ENCODE measurements around the gene MGRN1.

Gene MGRN1

DNA sequence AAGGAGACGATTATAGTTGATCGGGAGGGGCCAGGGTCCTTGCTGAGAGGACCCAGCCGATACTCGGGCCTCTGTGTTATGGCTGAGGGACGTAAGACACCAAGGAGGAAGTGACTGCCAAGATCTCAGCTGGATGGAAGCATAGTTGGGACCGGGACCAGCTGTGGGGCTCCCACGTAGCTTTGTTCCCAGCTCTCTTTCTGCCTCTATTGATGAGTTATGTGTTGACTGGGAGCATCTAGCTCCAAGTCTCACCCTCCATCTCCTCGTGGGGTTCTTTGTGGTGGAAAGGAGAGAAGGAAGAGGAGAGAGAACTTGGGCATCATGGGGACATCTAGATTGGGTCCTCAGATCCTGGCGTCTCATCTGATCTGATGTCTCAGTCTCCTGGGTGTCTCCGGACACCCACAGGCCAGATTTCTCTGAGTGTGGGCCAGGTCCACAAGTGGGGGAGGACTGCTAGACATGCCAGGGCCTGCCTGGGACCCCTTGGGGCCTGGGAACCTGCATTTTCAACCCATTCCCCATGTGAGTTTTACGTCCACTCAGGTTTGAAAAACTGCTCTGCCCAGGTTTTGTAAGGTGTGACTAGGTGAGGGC is 1.0 kb downstream of the MGRN1 start:
- no peak for DNase-seq

- no peak for DNase-seq
These were observed 1.8 kb downstream of the MGRN1 start for GRCh38 chr16:4626396-4626795.

- no peak for DNase-seq
These were observed 3.7 kb downstream of the MGRN1 start for GRCh38 chr16:4628283-4628682.

GRCh38 chr16:4631444-4631843 is 6.8 kb downstream of the MGRN1 start:
- no peak for DNase-seq

DNA sequence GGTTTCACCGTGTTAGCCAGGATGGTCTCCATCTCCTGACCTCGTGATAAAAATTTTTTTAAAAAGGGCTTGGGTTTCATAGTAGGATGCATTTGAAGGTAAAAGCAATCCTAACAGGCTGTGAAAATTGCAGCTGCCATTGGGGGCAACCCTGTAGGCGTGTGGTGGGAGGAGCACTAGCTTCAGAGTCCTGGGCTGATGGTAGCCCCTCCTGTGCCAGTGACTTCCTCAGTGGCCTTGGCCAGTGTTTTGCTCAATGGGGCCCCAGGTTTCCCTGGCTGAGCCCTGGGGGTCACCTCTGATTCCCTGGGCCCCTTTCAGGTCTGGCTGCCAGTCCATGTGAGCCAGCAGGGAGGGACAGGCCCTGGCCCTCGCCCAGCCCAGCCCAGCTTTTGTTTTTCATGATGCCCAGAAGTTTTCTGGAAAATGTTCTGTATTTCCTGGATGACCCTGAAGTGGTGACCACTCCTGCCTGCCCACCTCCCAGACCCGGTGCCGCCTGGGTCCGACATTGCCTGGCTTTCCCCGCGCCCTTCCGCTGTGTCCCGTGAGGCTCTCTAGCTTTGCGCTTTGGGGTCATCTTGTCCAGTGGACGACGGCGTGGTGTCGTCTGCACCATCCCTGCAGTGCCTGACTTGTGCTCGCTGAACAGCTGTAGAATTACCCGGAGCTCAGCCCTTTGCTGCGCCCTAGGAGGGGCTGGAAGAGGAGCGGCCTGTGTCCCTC is 9.4 kb downstream of the MGRN1 start:
- DNase-seq, result no peak

DNA sequence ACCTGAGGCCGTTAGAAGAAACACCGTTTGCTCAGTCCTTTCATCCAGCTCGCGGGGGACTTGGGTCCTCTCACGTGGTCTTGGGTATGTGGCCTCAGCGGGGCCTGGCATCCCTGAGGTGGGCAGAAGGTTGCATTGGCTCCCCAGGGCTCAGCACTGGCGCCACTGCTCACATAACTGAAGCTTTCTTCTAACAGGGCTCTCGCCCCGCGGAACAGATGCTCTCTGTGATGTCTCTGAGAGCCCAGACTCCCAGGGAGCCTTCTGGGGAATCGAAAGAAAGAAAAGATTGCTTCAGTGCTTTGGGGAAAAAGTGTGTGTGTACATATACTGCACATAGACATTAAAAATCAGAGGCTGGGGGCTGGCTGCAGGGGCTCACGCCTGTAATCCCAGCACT is 10.1 kb downstream of the MGRN1 start:
- no peak for DNase-seq

- DNase-seq, result no peak
These were observed 11.6 kb downstream of the MGRN1 start for GRCh38 chr16:4636196-4636595.

DNA sequence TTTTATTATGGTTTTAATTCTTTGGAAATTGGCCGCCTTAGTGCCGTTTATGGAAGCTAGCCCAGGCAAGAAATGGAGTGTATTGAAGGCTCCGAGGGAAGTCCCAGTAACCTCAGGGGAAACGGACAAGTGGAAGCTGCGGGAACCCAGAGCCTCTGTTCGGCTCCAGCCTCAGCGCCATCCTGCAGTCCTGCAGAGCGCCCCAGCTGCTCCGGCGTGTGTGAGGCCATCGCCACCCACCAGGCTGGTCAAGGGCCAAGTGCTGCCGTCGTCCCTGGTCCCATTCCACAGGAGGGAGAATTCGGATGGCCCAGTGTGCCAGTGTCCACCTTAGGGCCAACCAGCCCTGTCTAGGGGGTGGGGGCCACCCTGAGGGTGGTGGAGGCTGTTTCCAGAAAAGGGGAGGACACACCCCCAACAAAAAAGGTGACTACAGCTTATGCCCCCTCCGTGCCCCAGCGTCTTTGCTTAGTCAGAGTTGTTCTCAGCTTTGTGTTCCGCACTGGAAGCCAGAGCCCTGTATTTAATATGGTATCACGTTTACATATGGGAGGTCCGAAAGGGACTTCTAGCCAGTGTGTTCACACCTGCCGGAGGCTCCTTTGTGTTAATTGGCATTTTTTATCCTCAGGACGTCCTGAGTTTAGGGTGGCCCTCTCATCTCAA is 13.0 kb downstream of the MGRN1 start:
- DNase-seq, result no peak

DNA sequence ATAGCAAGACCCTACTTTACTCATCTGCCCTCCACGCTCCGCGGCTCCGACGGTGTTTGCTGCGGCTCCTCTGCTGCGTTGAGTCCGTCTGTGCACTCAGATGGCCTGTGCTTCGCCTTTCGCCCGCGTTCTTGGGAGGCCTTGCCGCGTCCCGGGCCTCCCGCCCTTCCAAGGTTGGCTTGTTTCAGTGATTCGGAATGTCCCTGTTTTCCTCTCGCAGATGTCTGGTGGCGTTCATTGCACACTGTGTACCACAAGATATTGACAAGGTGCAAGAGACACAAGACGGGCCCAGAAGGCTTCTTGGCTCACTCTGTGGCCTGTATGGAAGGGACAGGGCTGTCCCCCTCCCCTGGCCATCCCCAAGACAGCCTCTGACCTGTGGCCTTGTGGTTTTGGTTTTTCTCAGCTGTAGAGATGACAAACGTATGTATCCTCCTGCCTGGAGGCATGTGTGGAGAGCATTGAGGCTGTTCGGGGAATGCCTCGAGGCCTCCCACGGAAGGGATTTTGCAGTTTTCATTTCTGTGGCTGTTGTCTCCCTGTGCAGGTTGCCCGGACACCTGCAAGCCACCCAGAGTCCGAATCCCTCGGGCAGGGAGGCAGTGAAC is 15.4 kb downstream of the MGRN1 start:
- no peak for DNase-seq

DNA sequence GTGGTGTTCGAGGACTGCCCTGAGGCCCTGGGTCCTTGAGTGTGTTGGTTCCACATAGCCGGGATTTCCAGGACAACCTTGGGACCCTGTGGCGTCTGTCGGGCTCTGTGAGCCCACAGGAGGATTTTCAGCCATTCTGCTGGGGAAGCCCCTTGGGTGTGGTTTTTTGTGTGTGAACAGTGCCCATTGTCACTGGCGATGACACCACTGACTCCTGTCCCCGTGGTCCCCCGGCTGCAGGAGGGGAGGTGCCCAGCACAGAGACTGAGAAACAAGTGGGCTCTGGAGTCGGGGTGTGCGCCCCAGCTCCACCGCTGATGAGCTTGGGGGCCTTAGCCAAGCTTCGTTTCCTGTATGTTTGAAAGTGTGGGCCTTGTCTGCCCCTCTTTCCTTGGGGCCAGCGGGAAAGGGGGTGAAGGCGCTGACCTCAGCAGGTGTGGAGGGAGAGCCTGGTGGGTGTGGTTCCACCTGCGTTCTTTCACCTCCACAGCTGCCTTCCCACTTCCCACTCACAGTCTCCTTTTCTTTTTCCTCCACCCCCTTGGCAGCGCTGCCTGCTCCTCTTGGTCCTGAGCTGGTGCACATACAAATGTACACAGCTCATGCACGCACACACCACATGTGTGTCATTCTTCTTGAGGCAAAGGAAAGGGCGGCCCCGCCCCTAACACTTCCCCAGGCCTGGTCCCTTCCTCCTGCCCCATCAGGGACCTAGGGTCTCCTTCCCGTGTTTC is 16.1 kb downstream of the MGRN1 start:
- no peak for DNase-seq

DNA sequence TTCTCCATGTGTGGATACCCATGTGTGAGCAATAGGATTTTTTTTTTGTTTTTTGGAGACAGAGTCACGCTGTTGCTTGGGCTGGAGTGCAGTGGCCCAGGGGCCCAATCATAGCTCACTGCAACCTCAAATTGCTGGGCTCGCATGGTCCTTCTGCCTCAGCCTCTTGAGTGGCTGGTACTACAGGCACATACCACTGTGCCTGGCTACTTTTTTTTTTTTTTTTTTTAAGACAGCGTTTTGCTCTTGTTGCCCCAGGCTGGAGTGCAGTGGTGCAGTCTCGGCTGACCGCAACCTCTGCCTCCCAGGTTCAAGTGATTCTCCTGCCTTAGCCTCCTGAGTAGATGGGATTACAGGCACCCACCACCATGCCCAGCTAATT is 16.7 kb downstream of the MGRN1 start:
- DNase-seq, result no peak

DNA sequence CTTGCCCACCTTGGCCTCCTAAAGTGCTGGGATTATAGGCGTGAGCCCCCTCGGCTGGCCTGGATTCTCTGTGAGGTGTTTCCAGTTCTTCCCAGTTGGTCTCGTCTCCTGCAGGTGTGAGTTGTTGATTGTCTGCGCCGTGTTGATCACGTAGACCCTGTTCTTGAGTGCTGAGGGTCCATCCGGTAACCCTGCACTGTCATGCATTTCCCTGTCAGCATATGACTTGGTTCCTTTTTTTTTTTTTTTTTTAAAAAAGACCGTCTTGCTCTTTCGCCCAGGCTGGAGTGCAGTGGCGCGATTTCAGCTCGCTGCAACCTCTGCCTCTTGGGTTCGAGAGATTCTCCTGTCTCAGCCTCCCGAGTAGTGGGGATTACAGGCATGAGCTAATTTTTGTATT is 17.3 kb downstream of the MGRN1 start:
- no peak for DNase-seq

- DNase-seq, result no peak
These were observed 22.4 kb downstream of the MGRN1 start for GRCh38 chr16:4646773-4647643.

GRCh38 chr16:4647644-4647980 is 23.0 kb downstream of the MGRN1 start:
- DNase-seq, result no peak

GRCh38 chr16:4648917-4649316 is 24.3 kb downstream of the MGRN1 start:
- no peak for DNase-seq

DNA sequence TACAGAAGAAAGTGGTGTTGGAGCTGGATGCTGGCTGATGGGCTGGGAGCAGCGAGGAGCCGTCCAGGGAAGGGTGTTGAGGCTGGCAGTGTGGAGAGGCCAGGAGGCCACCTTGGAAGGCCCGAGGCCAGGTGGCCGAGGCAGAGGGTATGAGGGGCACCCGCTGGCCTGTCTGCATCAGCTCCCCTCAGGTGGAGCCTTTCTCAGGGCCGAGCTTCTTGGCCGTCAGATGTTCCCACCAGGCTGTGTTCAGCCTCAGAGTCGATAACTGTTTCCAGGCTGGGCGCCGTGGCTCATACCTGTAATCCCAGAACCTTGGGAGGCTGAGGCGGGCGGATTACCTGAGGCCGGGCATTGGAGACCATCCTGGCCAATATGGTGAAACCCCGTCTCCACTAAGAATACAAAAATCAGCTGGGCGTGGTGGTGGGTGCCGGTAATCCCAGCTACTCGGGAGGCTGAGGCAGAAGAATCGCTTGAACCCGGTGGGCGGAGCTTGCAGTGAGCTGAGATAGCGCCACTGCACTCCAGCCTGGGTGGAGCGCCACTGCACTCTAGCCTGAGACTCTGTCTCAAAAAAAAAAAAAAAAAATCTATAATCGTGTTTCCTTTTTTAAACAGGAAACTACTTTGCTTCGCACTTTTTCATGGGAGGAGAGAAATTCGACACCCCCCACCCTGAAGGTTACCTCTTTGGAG is 25.3 kb downstream of the MGRN1 start:
- no peak for DNase-seq

- peak; percentile 79 for DNase-seq
These were observed 25.9 kb downstream of the MGRN1 start for GRCh38 chr16:4650443-4651074.

DNA sequence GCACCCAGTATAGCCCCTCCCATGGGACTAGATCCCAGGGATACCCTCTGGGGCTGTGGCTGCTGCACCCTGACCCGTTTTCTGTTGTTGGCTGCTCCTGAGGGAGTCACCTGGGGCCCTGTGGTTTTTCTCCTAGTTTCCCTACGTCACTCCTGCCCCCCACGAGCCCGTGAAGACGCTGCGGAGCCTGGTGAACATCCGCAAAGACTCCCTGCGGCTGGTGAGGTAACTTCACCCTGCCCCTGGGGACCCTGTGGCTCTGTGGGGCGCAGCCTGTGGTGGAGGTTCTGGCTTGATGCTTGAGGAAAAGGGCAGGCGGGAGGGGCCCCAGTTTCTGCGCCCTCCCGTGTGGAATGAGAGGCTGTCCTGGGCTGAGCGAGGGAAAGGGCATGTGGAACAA is 27.2 kb downstream of the MGRN1 start:
- no peak for DNase-seq

GRCh38 chr16:4652561-4652960 is 27.9 kb downstream of the MGRN1 start:
- no peak for DNase-seq

- no peak for DNase-seq
These were observed 29.7 kb downstream of the MGRN1 start for GRCh38 chr16:4654011-4654963.
